Activated CD8-positive, alpha-beta memory T cell treated with anti-CD3 and anti-CD28 coated beads for 4 hours (primary cell): ENCODE results near the gene CLDN22.
"Not testable (repeated sequence)": the region's sequence is repeated elsewhere in the genome, so short reads cannot be mapped to it uniquely, and the experiment has no call there.

Experiments
- DNase-seq, 2 donors: peaks; one replicate each; pipeline ENCODE4 v3.0.0-alpha.2; 2020; ENCODE audit warnings: low read depth in 2 of 2

The CLDN22 gene

GRCh38 chr4:183347146-183347545 lies 27.1 kb upstream of the CLDN22 start:
- no peak for DNase-seq

- no peak for DNase-seq
Measured at GRCh38 chr4:183345261-183345660, 25.2 kb upstream of the CLDN22 start.

GRCh38 chr4:183344523-183345255 lies 24.6 kb upstream of the CLDN22 start:
- no peak for DNase-seq

GRCh38 chr4:183343730-183344129 lies 23.7 kb upstream of the CLDN22 start:
- no peak for DNase-seq

GRCh38 chr4:183342541-183343533 lies 22.8 kb upstream of the CLDN22 start:
- DNase-seq: no peak

- DNase-seq: no peak
Measured at GRCh38 chr4:183337833-183338232, 17.8 kb upstream of the CLDN22 start.

- DNase-seq: no peak
Measured at GRCh38 chr4:183337349-183337748, 17.3 kb upstream of the CLDN22 start.

- DNase-seq: no peak
Measured at GRCh38 chr4:183335369-183335940, 15.4 kb upstream of the CLDN22 start.

- no peak for DNase-seq
Measured at GRCh38 chr4:183333983-183334382, 13.9 kb upstream of the CLDN22 start.

GRCh38 chr4:183333202-183333601 lies 13.1 kb upstream of the CLDN22 start:
- DNase-seq: no peak

- no peak for DNase-seq
Measured at GRCh38 chr4:183332447-183332846, 12.4 kb upstream of the CLDN22 start.

- no peak for DNase-seq
Measured at GRCh38 chr4:183330841-183331240, 10.8 kb upstream of the CLDN22 start.

GRCh38 chr4:183329954-183330742 lies 10.1 kb upstream of the CLDN22 start:
- no peak for DNase-seq

- DNase-seq: no peak
Measured at GRCh38 chr4:183329244-183329643, 9.2 kb upstream of the CLDN22 start.

- DNase-seq: no peak
Measured at GRCh38 chr4:183328832-183329231, 8.8 kb upstream of the CLDN22 start.

GRCh38 chr4:183327827-183328226 lies 7.8 kb upstream of the CLDN22 start:
- DNase-seq: no peak

GRCh38 chr4:183326853-183327252 lies 6.8 kb upstream of the CLDN22 start:
- no peak for DNase-seq

GRCh38 chr4:183326387-183326786 lies 6.3 kb upstream of the CLDN22 start:
- DNase-seq: not testable (repeated sequence)

GRCh38 chr4:183324619-183325018 lies 4.5 kb upstream of the CLDN22 start:
- DNase-seq: no peak

- DNase-seq: not testable (repeated sequence)
Measured at GRCh38 chr4:183324056-183324455, 4.0 kb upstream of the CLDN22 start.

- DNase-seq: no peak
Measured at GRCh38 chr4:183323295-183323694, 3.2 kb upstream of the CLDN22 start.

GRCh38 chr4:183322326-183322725 lies 2.2 kb upstream of the CLDN22 start, which contains the start of gene CLDN24:
CLDN24 (minus strand) TSS chr4:183322426; CDS start chr4:183322426, 0 bp downstream.
- DNase-seq: no peak
